OCI-LY3 (cell line): ENCODE results near the gene WFS1.

ENCODE experiments used
- H2AFZ ChIP-seq: fragments of 200-600, 300-600 bp; shearing (Covaris generic); 2 replicates; pipeline ENCODE4 v1.6.0; 2014; ENCODE audit warnings: antibody characterized with exemption, low read depth, low read length
- H3K27ac ChIP-seq: fragments of 200-600, 300-600 bp; sonication (generic); 2 replicates; pipeline ENCODE4 v1.5.1; 2014; ENCODE audit warnings: mild to moderate bottlenecking, low read length, moderate library complexity, mixed read lengths
- H3K27me3 ChIP-seq: fragments of 200-600, 300-600 bp; sonication (generic); 2 replicates; pipeline ENCODE4 v1.6.1; 2014; ENCODE audit warnings: low read depth, low read length, mixed read lengths
- H3K36me3 ChIP-seq: fragments of 200-600, 300-600 bp; sonication (generic); replicated peaks from 2 replicates; pipeline ENCODE3; 2014; ENCODE audit warnings: low read depth, low read length, mixed read lengths
- H3K4me1 ChIP-seq: fragments of 300-600, 200-600 bp; sonication (generic); 2 replicates; pipeline ENCODE4 v1.6.1; 2014; ENCODE audit warnings: low read length, mixed read lengths
- H3K4me2 ChIP-seq: fragments of 200-600, 300-600 bp; sonication (generic); 2 replicates; pipeline ENCODE4 v1.6.1; 2014; ENCODE audit warnings: low read length, mixed read lengths
- H3K4me3 ChIP-seq: fragments of 300-600, 200-600 bp; sonication (generic); 2 replicates; pipeline ENCODE4 v1.5.1; 2014; ENCODE audit warnings: antibody characterized with exemption, mild to moderate bottlenecking, low read length, moderate library complexity
- H3K79me2 ChIP-seq: fragments of 300-600, 200-600 bp; shearing (Covaris generic); 2 replicates; pipeline ENCODE4 v1.6.1; 2014; ENCODE audit warnings: mild to moderate bottlenecking, low read length, mixed read lengths
- H3K9ac ChIP-seq: fragments of 300-600, 200-600 bp; shearing (Covaris generic); 2 replicates; pipeline ENCODE4 v1.6.0; 2014; ENCODE audit warnings: mild to moderate bottlenecking, low read length, moderate library complexity
- H3K9me3 ChIP-seq: fragments of 200-600, 300-600 bp; shearing (Covaris generic); 2 replicates; pipeline ENCODE4 v1.6.1; 2014; ENCODE audit warnings: low read length, mixed read lengths; ENCODE audit not compliant: insufficient read depth
- H4K20me1 ChIP-seq: fragments of 200-600, 300-600 bp; sonication (generic); 2 replicates; pipeline ENCODE4 v1.6.1; 2016; ENCODE audit warnings: low read length, mixed read lengths; ENCODE audit not compliant: insufficient read depth
- CTCF ChIP-seq: fragments of 200-600, 300-600 bp; sonication (generic); IDR thresholded peaks from 2 replicates; pipeline ENCODE4 v1.5.1; 2014; ENCODE audit warnings: antibody characterized with exemption, low read length, low read depth
- EZH2phosphoT487 ChIP-seq: fragments of 200-600 bp; shearing (Covaris generic); IDR thresholded peaks from 2 replicates; pipeline ENCODE4 v1.6.1; 2018; ENCODE audit warnings: antibody characterized with exemption, mixed run types, low read depth

WFS1 gene

GRCh38 chr4:6258026-6258360 is 11.7 kb upstream of the WFS1 start:
- H3K27ac ChIP-seq, result no peak overlapping the region
- no peaks in the 10 kb centered on the region for H3K4me1 ChIP-seq
- no peaks in the 10 kb centered on the region for H3K36me3 ChIP-seq
- H4K20me1 ChIP-seq, result no peaks in the 10 kb centered on the region
- no peaks in the 10 kb centered on the region for H3K9me3 ChIP-seq
- H3K4me2 ChIP-seq, result no peak overlapping the region
- no peaks in the 10 kb centered on the region for H3K27me3 ChIP-seq
- H3K79me2 ChIP-seq, result no peaks in the 10 kb centered on the region
- H2AFZ ChIP-seq, result no peak overlapping the region
- H3K9ac ChIP-seq, result no peak overlapping the region
- TF ChIP-seq CTCF (no peak), EZH2phosphoT487 (no peak)
- H3K4me3 ChIP-seq, result no peak overlapping the region

- TF ChIP-seq CTCF (no peak), EZH2phosphoT487 (no peak)
These were observed 10.9 kb upstream of the WFS1 start for GRCh38 chr4:6258741-6259140.

GRCh38 chr4:6259886-6260285 is 9.8 kb upstream of the WFS1 start:
- TF ChIP-seq CTCF (no peak), EZH2phosphoT487 (no peak)
- H3K9me3 ChIP-seq, result no peaks in the 10 kb centered on the region
- no peaks in the 10 kb centered on the region for H3K36me3 ChIP-seq
- no peak overlapping the region for H3K4me2 ChIP-seq
- H3K27ac ChIP-seq, result no peak overlapping the region
- no peaks in the 10 kb centered on the region for H3K4me1 ChIP-seq
- H2AFZ ChIP-seq, result no peak overlapping the region
- H3K79me2 ChIP-seq, result no peaks in the 10 kb centered on the region
- H3K4me3 ChIP-seq, result no peak overlapping the region
- no peak overlapping the region for H3K9ac ChIP-seq
- no peaks in the 10 kb centered on the region for H4K20me1 ChIP-seq
- no peaks in the 10 kb centered on the region for H3K27me3 ChIP-seq

More at GRCh38 chr4:6258741-6259140, 10.9 kb upstream of the WFS1 start:
- Histone ChIP-seq H3K9ac (no peak overlapping the region), H3K27me3 (no peaks in the 10 kb centered on the region), H3K36me3 (no peaks in the 10 kb centered on the region), H3K9me3 (no peaks in the 10 kb centered on the region), H3K79me2 (no peaks in the 10 kb centered on the region), H4K20me1 (no peaks in the 10 kb centered on the region), H2AFZ (no peak overlapping the region), H3K4me2 (no peak overlapping the region), H3K4me1 (no peaks in the 10 kb centered on the region), H3K4me3 (no peak overlapping the region), H3K27ac (no peak overlapping the region)

- H4K20me1 ChIP-seq, result no peaks in the 10 kb centered on the region
- no peaks in the 10 kb centered on the region for H3K9me3 ChIP-seq
- H3K79me2 ChIP-seq, result no peaks in the 10 kb centered on the region
- no peak overlapping the region for H3K27ac ChIP-seq
- H2AFZ ChIP-seq, result no peak overlapping the region
- H3K9ac ChIP-seq, result no peak overlapping the region
- no peaks in the 10 kb centered on the region; the same call in 1 of the 2 replicates for H3K27me3 ChIP-seq
- H3K36me3 ChIP-seq, result no peaks in the 10 kb centered on the region
- H3K4me2 ChIP-seq, result no peak overlapping the region
- H3K4me3 ChIP-seq, result no peak overlapping the region
- H3K4me1 ChIP-seq, result peaks cover under 1% of the 10 kb centered on the region; the same call in 1 of the 2 replicates
- no peak for TF ChIP-seq EZH2phosphoT487
- TF ChIP-seq CTCF, result no peak
These were observed 7.5 kb upstream of the WFS1 start for GRCh38 chr4:6262176-6262575.
